NCI-H2196 (cell line): Measurements from ENCODE around the gene DCDC1.
A peak's percentile ranks its signal among the peaks of the same experiment; 100 is the strongest.

Experiments
- DNase-seq: peaks from one replicate; lab custom pipeline; 2025; ENCODE audit not compliant: unreplicated experiment; lab: John Stamatoyannopoulos, UW

DCDC1 gene

GRCh38 chr11:30919389-30920152 lies 450.0 kb downstream of the DCDC1 start:
- DNase-seq, result no peak

GRCh38 chr11:30917859-30918478 lies 451.6 kb downstream of the DCDC1 start:
- DNase-seq, result peak; percentile 56

- no peak for DNase-seq
These were observed 452.3 kb downstream of the DCDC1 start for GRCh38 chr11:30917266-30917665.

- DNase-seq, result no peak
These were observed 452.8 kb downstream of the DCDC1 start for GRCh38 chr11:30916764-30917163.

- no peak for DNase-seq
These were observed 455.3 kb downstream of the DCDC1 start for GRCh38 chr11:30914143-30914762.

- DNase-seq, result no peak
These were observed 458.3 kb downstream of the DCDC1 start for GRCh38 chr11:30911247-30911646.

- DNase-seq, result no peak
These were observed 460.7 kb downstream of the DCDC1 start for GRCh38 chr11:30908857-30909256.

- DNase-seq, result no peak
These were observed 461.3 kb downstream of the DCDC1 start for GRCh38 chr11:30908272-30908671.

- DNase-seq, result no peak
These were observed 466.6 kb downstream of the DCDC1 start for GRCh38 chr11:30902929-30903328.

- DNase-seq, result no peak
These were observed 474.5 kb downstream of the DCDC1 start for GRCh38 chr11:30895046-30895445.

- DNase-seq, result no peak
These were observed 476.2 kb downstream of the DCDC1 start for GRCh38 chr11:30893318-30893717.

- DNase-seq, result no peak
These were observed 480.3 kb downstream of the DCDC1 start for GRCh38 chr11:30889143-30889794.

GRCh38 chr11:30879322-30880005 lies 490.1 kb downstream of the DCDC1 start:
- no peak for DNase-seq

GRCh38 chr11:30878400-30878799 lies 491.1 kb downstream of the DCDC1 start:
- DNase-seq, result no peak

GRCh38 chr11:30876663-30877396 lies 492.7 kb downstream of the DCDC1 start:
- DNase-seq, result no peak

GRCh38 chr11:30876228-30876627 lies 493.3 kb downstream of the DCDC1 start:
- DNase-seq, result no peak

GRCh38 chr11:30875806-30876205 lies 493.7 kb downstream of the DCDC1 start:
- no peak for DNase-seq

GRCh38 chr11:30873924-30874610 lies 495.5 kb downstream of the DCDC1 start:
- DNase-seq, result no peak

GRCh38 chr11:30868626-30869081 lies 500.9 kb downstream of the DCDC1 start:
- DNase-seq, result no peak

- no peak for DNase-seq
These were observed 506.3 kb downstream of the DCDC1 start for GRCh38 chr11:30863209-30863608.
